H1 (cell line): ENCODE results near the gene VMO1. TPM values are rescaled to one million over a fixed set of nuclear protein-coding genes. Genes with fewer than 3 reads are reported as not detected.

Experiments used
- CTCF ChIA-PET: fragments of 300-600 bp; sonication (Branson Sonifier 250); formaldehyde crosslinking; loops from one replicate; lab custom pipeline; 2021; ENCODE audit not compliant: partially characterized antibody; lab: Charles Lee
- POLR2A ChIA-PET: fragments of 300-600 bp; sonication (Branson Sonifier 250); formaldehyde crosslinking; loops from one replicate; lab custom pipeline; 2021; ENCODE audit warnings: inconsistent platforms; ENCODE audit not compliant: partially characterized antibody; lab: Charles Lee
- DNase-seq, 2 experiments: peaks; one replicate each; pipeline versions ENCODE4 v3.0.0 to v3.0.0-alpha.2; 2010 to 2022; ENCODE audit warnings: low spot score in 2 of 2, low read depth in 1 of 2, mixed read lengths in 1 of 2
- FAIRE-seq: peaks from 2 replicates; lab custom pipeline; 2011; peaks lifted over from hg19 to GRCh38; lab: Jason Lieb, UNC
- H2AFZ ChIP-seq: 2 replicates; pipeline ENCODE4 v1.8.1; 2012; ENCODE audit warnings: low read length, inconsistent platforms
- H2AK5ac ChIP-seq: 2 replicates; pipeline ENCODE4 v1.6.1; 2013; ENCODE audit warnings: low read depth, low read length
- H2BK120ac ChIP-seq: replicated peaks from 2 replicates; pipeline ENCODE3; 2013; ENCODE audit warnings: low read depth, low read length, inconsistent platforms
- H2BK12ac ChIP-seq: 2 replicates; pipeline ENCODE4 v1.6.1; 2013; ENCODE audit warnings: low read depth, low read length
- H2BK15ac ChIP-seq: 2 replicates; pipeline ENCODE4 v1.6.1; 2013; ENCODE audit warnings: low read length
- H2BK20ac ChIP-seq: 2 replicates; pipeline ENCODE4 v1.6.1; 2013; ENCODE audit warnings: low read length
- H2BK5ac ChIP-seq: 2 replicates; pipeline ENCODE4 v1.6.1; 2013; ENCODE audit warnings: low read depth, low read length
- H3K14ac ChIP-seq: 2 replicates; pipeline ENCODE4 v1.6.1; 2013; ENCODE audit warnings: inconsistent platforms; ENCODE audit not compliant: insufficient read length
- H3K18ac ChIP-seq: 2 replicates; pipeline ENCODE4 v1.6.1; 2013; ENCODE audit warnings: low read length; ENCODE audit errors: extremely low read depth
- H3K23ac ChIP-seq: 2 replicates; pipeline ENCODE4 v1.6.1; 2013; ENCODE audit warnings: inconsistent platforms; ENCODE audit not compliant: insufficient read length
- H3K23me2 ChIP-seq: 2 replicates; pipeline ENCODE4 v1.6.1; 2013; ENCODE audit warnings: low read depth, low read length
- H3K27ac ChIP-seq: 2 replicates; pipeline ENCODE4 v1.6.1; 2011; ENCODE audit warnings: low read depth, low read length, inconsistent platforms
- H3K27me3 ChIP-seq, 4 experiments: replicated peaks in 1 of 4; 1 replicate in 1 of 4; 2 replicates in 3 of 4; pipeline versions ENCODE4 v1.6.1 to v1.8.1; 2011 to 2013; ENCODE audit warnings: low read length in 3 of 4, mild to moderate bottlenecking in 3 of 4, inconsistent platforms in 2 of 4, mixed read lengths in 2 of 4, moderate library complexity in 1 of 4; ENCODE audit not compliant: control insufficient read depth in 3 of 4, insufficient read depth in 3 of 4; ENCODE audit errors: extremely low read depth in 1 of 4
- H3K36me3 ChIP-seq, 4 experiments: 2 replicates each; pipeline versions ENCODE4 v1.6.1 to v1.8.1; 2011 to 2013; ENCODE audit warnings: mild to moderate bottlenecking in 4 of 4, low read length in 3 of 4, moderate library complexity in 2 of 4, control low read depth in 1 of 4, inconsistent platforms in 1 of 4; ENCODE audit not compliant: insufficient read depth in 4 of 4, control insufficient read depth in 2 of 4
- H3K4ac ChIP-seq: replicated peaks from 2 replicates; pipeline ENCODE3; 2013; ENCODE audit warnings: low read length, low read depth, mixed read lengths, inconsistent platforms; ENCODE audit not compliant: insufficient read length
- H3K4me1 ChIP-seq, 4 experiments: replicated peaks in 1 of 4; 1 replicate in 1 of 4; 2 replicates in 3 of 4; pipeline versions ENCODE4 v1.6.1 to v1.8.1; 2011 to 2013; ENCODE audit warnings: low read length in 3 of 4, inconsistent platforms in 2 of 4, mixed read lengths in 1 of 4; ENCODE audit not compliant: insufficient read depth in 4 of 4, control insufficient read depth in 3 of 4
- H3K4me2 ChIP-seq, 2 experiments: 2 replicates each; pipeline versions ENCODE4 v1.6.1 to v1.8.1; 2011 to 2013; ENCODE audit warnings: low read depth in 2 of 2, low read length in 2 of 2, control low read depth in 1 of 2, inconsistent platforms in 1 of 2, mild to moderate bottlenecking in 1 of 2; ENCODE audit not compliant: insufficient read depth in 1 of 2
- H3K4me3 ChIP-seq, 4 experiments: fragments of 200-600, 300-600 bp in 1 of 4; sonication (generic), shearing (Covaris generic), sonication (Bioruptor Twin) in 1 of 4; 2 replicates each; pipeline versions ENCODE4 v1.5.1 to v1.8.1; 2011 to 2016; ENCODE audit warnings: low read length in 4 of 4, low read depth in 3 of 4, control low read depth in 2 of 4, inconsistent platforms in 2 of 4, mild to moderate bottlenecking in 2 of 4, mixed read lengths in 1 of 4, moderate library complexity in 1 of 4; ENCODE audit not compliant: insufficient read depth in 2 of 4; ENCODE audit errors: extremely low read depth in 1 of 4
- H3K56ac ChIP-seq: replicated peaks from 2 replicates; pipeline ENCODE3; 2013; ENCODE audit warnings: low read depth, mild to moderate bottlenecking, mixed read lengths, low read length, inconsistent platforms; ENCODE audit not compliant: insufficient read length
- H3K79me1 ChIP-seq: 2 replicates; pipeline ENCODE4 v1.6.1; 2013; ENCODE audit warnings: low read depth, low read length, control low read depth
- H3K79me2 ChIP-seq, 2 experiments: 2 replicates each; pipeline versions ENCODE4 v1.6.1 to v1.8.1; 2012 to 2013; ENCODE audit warnings: low read length in 2 of 2, mild to moderate bottlenecking in 2 of 2, inconsistent platforms in 1 of 2; ENCODE audit not compliant: insufficient read depth in 2 of 2, control insufficient read depth in 1 of 2
- H3K9ac ChIP-seq, 4 experiments: replicated peaks in 1 of 4; 1 replicate in 1 of 4; 2 replicates in 3 of 4; pipeline versions ENCODE4 v1.6.1 to v1.8.1; 2011 to 2013; ENCODE audit warnings: low read depth in 3 of 4, low read length in 3 of 4, control low read depth in 2 of 4, mild to moderate bottlenecking in 2 of 4, moderate library complexity in 2 of 4, inconsistent platforms in 1 of 4; ENCODE audit errors: extremely low read depth in 1 of 4
- H3K9me3 ChIP-seq, 2 experiments: 2 replicates each; pipeline versions ENCODE4 v1.6.1 to v1.8.1; 2012 to 2013; ENCODE audit warnings: mild to moderate bottlenecking in 2 of 2, moderate library complexity in 2 of 2, control low read depth in 1 of 2, inconsistent platforms in 1 of 2, low read depth in 1 of 2, low read length in 1 of 2, mixed read lengths in 1 of 2; ENCODE audit not compliant: insufficient read depth in 2 of 2
- H4K20me1 ChIP-seq, 2 experiments: replicated peaks in 1 of 2; 2 replicates each; pipeline versions ENCODE3 to v1.8.1; 2011 to 2013; ENCODE audit warnings: inconsistent platforms in 2 of 2, low read length in 2 of 2, mild to moderate bottlenecking in 1 of 2; ENCODE audit not compliant: insufficient read depth in 2 of 2, control insufficient read depth in 1 of 2
- H4K5ac ChIP-seq: 2 replicates; pipeline ENCODE4 v1.6.1; 2013; ENCODE audit warnings: low read length, low read depth, mixed read lengths, inconsistent platforms; ENCODE audit not compliant: insufficient read length
- H4K8ac ChIP-seq: 2 replicates; pipeline ENCODE4 v1.8.0; 2013; ENCODE audit warnings: mild to moderate bottlenecking, moderate library complexity, low read length, inconsistent platforms; ENCODE audit not compliant: insufficient read depth; ENCODE audit errors: extremely low read depth
- H4K91ac ChIP-seq: replicated peaks from 2 replicates; pipeline ENCODE3; 2013; ENCODE audit warnings: low read length, mixed read lengths, inconsistent platforms; ENCODE audit not compliant: insufficient read length
- CHD1 ChIP-seq: IDR thresholded peaks from 2 replicates; pipeline ENCODE4 v1.6.1; 2012; ENCODE audit warnings: low read depth, low read length, improper control_type of control experiment
- CREB1 ChIP-seq: IDR thresholded peaks from 2 replicates; pipeline ENCODE4 v1.6.1; 2012; ENCODE audit warnings: inconsistent platforms
- NRF1 ChIP-seq: IDR thresholded peaks from 2 replicates; pipeline ENCODE4 v1.6.1; 2011; ENCODE audit warnings: mild to moderate bottlenecking, low read depth, low read length, improper control_type of control experiment
- TBP ChIP-seq: IDR thresholded peaks from 2 replicates; pipeline ENCODE4 v1.6.1; 2011; ENCODE audit warnings: low read depth, low read length, improper control_type of control experiment
- YY1 ChIP-seq: IDR thresholded peaks from 2 replicates; pipeline ENCODE4 v1.6.1; 2011; ENCODE audit warnings: low read depth, mild to moderate bottlenecking, low read length
- WGBS, 2 experiments: shearing (Covaris generic) in 1 of 2; methylation state at CpG; one replicate each; pipeline versions ENCODE4 v1.1.6 to v1.1.7; 2013 to 2015; ENCODE audit warnings: low lambda C conversion rate in 2 of 2, mixed read lengths in 2 of 2, inconsistent platforms in 1 of 2, low coverage in 1 of 2, missing lambda C conversion rate in 1 of 2; ENCODE audit not compliant: insufficient replicate concordance in 2 of 2, insufficient coverage in 1 of 2, insufficient read length in 1 of 2; ENCODE audit errors: extremely low coverage in 1 of 2, missing lambda C conversion rate in 1 of 2; 5-methylcytosine and 5-hydroxymethylcytosine counted together
- polyA plus RNA-seq, 7 experiments: library from polyadenylated mRNA; depleted of rRNA in 3 of 7; stranded (reverse) in 5 of 7; unstranded in 2 of 7; fragments of >200 nt in 5 of 7; fragments of 200-250 nt in 2 of 7; gene quantifications; 1 replicate in 5 of 7; 2 replicates in 1 of 7; 4 replicates in 1 of 7; pipeline versions ENCODE4 v1.2.1 to v1.2.3, GENCODE V29; 2011 to 2013; ENCODE audit warnings: missing spikeins in 2 of 7, mixed read lengths in 2 of 7
- total RNA-seq: library from RNA; stranded (reverse); fragmentation: NEBNext Ultra II Directional; extraction: Animal tissue kit (Norgen Biotek cat#: 25700); gene quantifications from 2 replicates; pipeline ENCODE4 v1.2.1, GENCODE V29; 2021
- TF ChIP-seq, protein P1 (sequence below): IDR thresholded peaks from 2 replicates; pipeline ENCODE4 v1.6.1; 2011; ENCODE audit warnings: low read depth, mild to moderate bottlenecking, low read length; ENCODE audit not compliant: insufficient read depth

Gene VMO1
- total and polyA plus RNA-seq, 2 of the 8 experiments (the other 6 are each of a cell fraction or from before 2014, with no cell fraction given), result 0.30 TPM; not detected in 1

GRCh38 chr17:4816826-4817225 is 30.7 kb upstream of the VMO1 start:
- Histone ChIP-seq H2BK120ac (no peak overlapping the region), H2BK12ac (no peak overlapping the region), H3K4me1 (no peaks in the 10 kb centered on the region), H3K79me2 (no peaks in the 10 kb centered on the region), H4K20me1 (peaks cover 3 to 7% of the 10 kb centered on the region in 2 experiments), H3K27ac (no peak overlapping the region), H3K14ac (no peak overlapping the region), H3K4me2 (no peak overlapping the region), H3K27me3 (no peaks in the 10 kb centered on the region), H3K4me3 (no peak overlapping the region), H3K9me3 (no peaks in the 10 kb centered on the region; a peak in 1 of 4 replicates), H4K91ac (no peak overlapping the region), H4K5ac (no peak overlapping the region), H3K36me3 (peaks cover 6 to 8% (median 7%) of the 10 kb centered on the region in 4 experiments; a peak in 5 of 8 replicates), H2BK20ac (no peak overlapping the region), H3K79me1 (no peaks in the 10 kb centered on the region; the same call in 1 of the 2 replicates), H2BK5ac (no peak overlapping the region), H3K4ac (no peak overlapping the region), H3K18ac (no peak overlapping the region), H3K23ac (no peak overlapping the region), H3K56ac (no peak overlapping the region), H3K9ac (no peak overlapping the region), H2AK5ac (no peak overlapping the region), H3K23me2 (no peaks in the 10 kb centered on the region), H2BK15ac (no peak overlapping the region), H4K8ac (no peak overlapping the region; the same call in 1 of the 2 replicates), H2AFZ (no peak overlapping the region)
- WGBS, 2 experiments, result 89% methylated on average over 13 of the region's 13 CpGs; no CpG with 5 or more reads in 1 of the 2 experiments
- DNase-seq (no peak), FAIRE-seq (no peak)
- TF ChIP-seq CREB1, result no peak
- TF ChIP-seq YY1, result no peak
- no peak for TF ChIP-seq TBP
- no peak for TF ChIP-seq CHD1
- TF ChIP-seq, protein P1, sequence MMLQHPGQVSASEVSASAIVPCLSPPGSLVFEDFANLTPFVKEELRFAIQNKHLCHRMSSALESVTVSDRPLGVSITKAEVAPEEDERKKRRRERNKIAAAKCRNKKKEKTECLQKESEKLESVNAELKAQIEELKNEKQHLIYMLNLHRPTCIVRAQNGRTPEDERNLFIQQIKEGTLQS, result no peak
- TF ChIP-seq NRF1, result no peak
- ChIA-PET POLR2A (interaction anchor here (1.3 to 1.6 kb wide), 2 partner anchors 9 to 10 kb away, joined by 3 to 5 read pairs; partner anchors contain the start of gene PLD2), CTCF (interaction anchor here (1.1 to 5.8 kb wide), 3 partner anchors 9 to 66 kb away, joined by 4 to 55 read pairs (median 16); no protein-coding TSS in a partner anchor)
